B cell (primary cell): ENCODE results near the gene EHD2. TPM values are rescaled to one million over a fixed set of nuclear protein-coding genes. Genes with fewer than 3 reads are reported as not detected.

Source experiments
- ATAC-seq: fragments of 200-7000 bp; cut with Tn5 transposase; one replicate; pipeline ENCODE4 v1.10.0; 2021; ENCODE audit warnings: low read depth, mild to moderate bottlenecking, moderate number of reproducible peaks, moderate library complexity
- CTCF ChIA-PET: fragments of 350-600 bp; sonication (Branson Sonifier 250); formaldehyde crosslinking; loops from one replicate; lab custom pipeline; 2021; ENCODE audit warnings: antibody characterized with exemption, inconsistent platforms; lab: Charles Lee
- POLR2A ChIA-PET: fragments of 350-600 bp; sonication (Branson Sonifier 250); formaldehyde crosslinking; loops from one replicate; lab custom pipeline; 2021; ENCODE audit warnings: antibody characterized with exemption; lab: Charles Lee
- DNase-seq: peaks from one replicate; pipeline ENCODE4 v3.0.0; 2013
- H2AFZ ChIP-seq: 2 replicates; pipeline ENCODE4 v1.6.1; 2012; ENCODE audit warnings: mild to moderate bottlenecking, low read depth, low read length; ENCODE audit not compliant: insufficient read depth, poor library complexity, severe bottlenecking
- H3K27ac ChIP-seq, 2 donors: 1 replicate in 1 of 2; 2 replicates in 1 of 2; pipeline ENCODE4 v1.5.1; 2012 to 2013; ENCODE audit warnings: low read length in 2 of 2, mild to moderate bottlenecking in 2 of 2, moderate library complexity in 1 of 2
- H3K27me3 ChIP-seq, 4 experiments: fragments of 200-600 bp in 1 of 4; sonication (generic) in 1 of 4; replicated peaks in 1 of 4; 1 replicate in 2 of 4; 2 replicates in 2 of 4; pipeline versions ENCODE4 v1.6.1 to v1.7.0; 2013 to 2016; ENCODE audit warnings: low read length in 3 of 4, mild to moderate bottlenecking in 2 of 4, mixed read lengths in 1 of 4, moderate library complexity in 1 of 4; ENCODE audit not compliant: insufficient read depth in 4 of 4, control insufficient read depth in 3 of 4; ENCODE audit errors: control extremely low read depth in 1 of 4
- H3K36me3 ChIP-seq, 2 experiments: replicated peaks in 1 of 2; 1 replicate in 1 of 2; 2 replicates in 1 of 2; pipeline versions ENCODE4 v1.6.1 to v1.7.1; 2013; ENCODE audit warnings: low read length in 1 of 2; ENCODE audit not compliant: insufficient read depth in 2 of 2, control insufficient read depth in 1 of 2; ENCODE audit errors: control extremely low read depth in 1 of 2, extremely low read depth in 1 of 2
- H3K4me1 ChIP-seq, 2 donors: fragments of 200-600 bp in 1 of 2; sonication (generic) in 1 of 2; 1 replicate in 1 of 2; 2 replicates in 1 of 2; pipeline versions ENCODE4 v1.5.1 to v1.6.1; 2013 to 2017; ENCODE audit warnings: low read length in 2 of 2; ENCODE audit not compliant: control insufficient read depth in 2 of 2, insufficient read depth in 2 of 2
- H3K4me2 ChIP-seq: replicated peaks from 2 replicates; pipeline ENCODE3; 2012; ENCODE audit warnings: mild to moderate bottlenecking, low read depth, low read length; ENCODE audit not compliant: poor library complexity, severe bottlenecking
- H3K4me3 ChIP-seq, 5 experiments: fragments of 200-600 bp in 1 of 5; sonication (generic) in 1 of 5; 1 replicate in 3 of 5; 2 replicates in 2 of 5; pipeline versions ENCODE4 v1.5.1 to v1.7.0; 2011 to 2016; ENCODE audit warnings: low read length in 4 of 5, mild to moderate bottlenecking in 4 of 5, low read depth in 2 of 5, control low read depth in 1 of 5, moderate library complexity in 1 of 5; ENCODE audit not compliant: insufficient read depth in 1 of 5; ENCODE audit errors: control extremely low read depth in 1 of 5, extremely low read depth in 1 of 5
- H3K79me2 ChIP-seq: fragments of 200-600 bp; sonication (generic); one replicate; pipeline ENCODE4 v1.6.0; 2016; ENCODE audit warnings: low read length; ENCODE audit not compliant: control insufficient read depth, insufficient read depth
- H3K9ac ChIP-seq: fragments of 200-600 bp; sonication (generic); 2 replicates; pipeline ENCODE4 v1.6.1; 2017; ENCODE audit warnings: mild to moderate bottlenecking, low read length, moderate library complexity
- H3K9me3 ChIP-seq, 3 donors: one replicate each; pipeline versions ENCODE4 v1.6.1 to v1.7.1; 2013; ENCODE audit warnings: low read length in 2 of 3; ENCODE audit not compliant: control insufficient read depth in 2 of 3, insufficient read depth in 1 of 3; ENCODE audit errors: control extremely low read depth in 1 of 3
- H4K20me1 ChIP-seq: 2 replicates; pipeline ENCODE4 v1.6.0; 2012; ENCODE audit warnings: mild to moderate bottlenecking, low read length; ENCODE audit not compliant: insufficient read depth, control insufficient read depth, poor library complexity, severe bottlenecking
- H3K27ac Mint-ChIP-seq: one replicate; pipeline ENCODE4 v1.8.0; 2021; ENCODE audit warnings: mixed read lengths
- H3K27me3 Mint-ChIP-seq: one replicate; pipeline ENCODE4 v1.8.0; 2021; ENCODE audit warnings: mixed read lengths
- H3K4me1 Mint-ChIP-seq: one replicate; pipeline ENCODE4 v1.8.0; 2021; ENCODE audit warnings: mixed read lengths
- H3K4me3 Mint-ChIP-seq: one replicate; pipeline ENCODE4 v1.8.0; 2021; ENCODE audit warnings: mixed read lengths
- H3K9me3 Mint-ChIP-seq: one replicate; pipeline ENCODE4 v1.8.0; 2022; ENCODE audit warnings: mixed read lengths; ENCODE audit not compliant: insufficient read depth
- EZH2 ChIP-seq: IDR thresholded peaks from 2 replicates; pipeline ENCODE4 v1.6.1; 2012; ENCODE audit warnings: borderline replicate concordance, low read depth, mild to moderate bottlenecking, moderate library complexity, low read length; ENCODE audit not compliant: insufficient read depth, poor library complexity, severe bottlenecking
- WGBS: methylation state at CpG from one replicate; pipeline ENCODE4 v1.1.5; 2013; ENCODE audit warnings: missing lambda C conversion rate; ENCODE audit not compliant: insufficient coverage; 5-methylcytosine and 5-hydroxymethylcytosine counted together
- intact Hi-C: fragments of 100-400 bp; cut with micrococcal nuclease; formaldehyde crosslinking; loops from one replicate; pipeline ENCODE4 v1.10.0; 2022
- polyA plus RNA-seq: library from polyadenylated mRNA; depleted of rRNA; stranded (reverse); fragments of >200 nt; gene quantifications from 2 replicates; pipeline ENCODE4 v1.2.3, GENCODE V29; 2012
- total RNA-seq, 2 donors: library from RNA; stranded (reverse); fragments of 120-200 nt in 1 of 2; gene quantifications; 1 replicate in 1 of 2; 2 replicates in 1 of 2; pipeline versions ENCODE4 v1.2.3 to v1.2.4, GENCODE V29; 2013 to 2022
- TF ChIP-seq, protein P1 (sequence below): fragments of 200-600 bp; IDR thresholded peaks from one replicate; pipeline ENCODE4 v1.8.0; 2022; ENCODE audit warnings: antibody characterized with exemption, mild to moderate bottlenecking

EHD2 gene
- total and polyA plus RNA-seq, 2 donors (not counting 1 experiment from before 2014, with no cell fraction given): not detected

DNA sequence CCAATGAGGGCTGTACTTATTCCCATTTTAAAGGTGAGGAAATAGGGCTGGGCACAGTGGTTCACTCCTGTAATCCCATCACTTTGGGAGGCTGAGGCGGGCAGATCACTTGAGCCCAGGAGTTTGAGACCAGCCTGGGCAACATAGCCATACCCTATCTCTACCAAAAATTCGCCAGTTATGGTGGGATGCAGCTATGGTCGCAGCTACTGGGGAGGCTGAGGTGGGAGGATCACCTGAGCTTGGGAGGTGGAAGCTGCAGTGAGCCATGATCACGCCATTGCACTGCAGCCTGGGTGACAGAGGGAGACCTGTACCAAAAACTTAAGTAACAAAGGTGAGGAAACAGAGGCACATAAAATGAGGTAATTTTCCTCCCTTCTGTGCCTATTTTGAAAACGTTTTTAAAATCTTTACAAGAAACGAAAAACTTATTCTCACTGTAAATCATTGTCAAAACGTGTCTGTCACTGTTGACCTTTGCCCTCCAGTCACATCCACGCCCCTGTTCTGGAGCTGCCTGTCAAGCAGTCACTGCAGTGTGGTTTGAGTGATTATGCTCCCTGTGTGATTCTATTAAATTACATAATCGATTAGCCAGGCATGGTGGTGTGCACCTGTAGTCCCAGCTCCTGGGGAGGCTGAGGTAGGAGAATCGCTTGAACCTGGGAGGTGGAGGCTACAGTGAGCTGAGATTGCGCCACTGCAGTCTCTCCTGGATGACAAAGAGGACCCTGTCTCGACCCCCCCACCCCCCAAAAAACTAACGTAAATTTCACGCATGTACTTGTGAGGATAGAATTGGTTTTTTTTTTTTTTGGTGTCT, 44.6 kb downstream of the EHD2 start:
- no peak overlapping the region for H3K27ac Mint-ChIP-seq

GRCh38 chr19:47758443-47758804, 45.2 kb downstream of the EHD2 start:
- intact Hi-C loops: no loop called here
- ChIA-PET POLR2A (no interaction called here), CTCF (interaction anchor here (0.6 to 1.6 kb wide), 4 partner anchors 10 to 324 kb away, joined by 3 to 4 read pairs (median 3); no protein-coding TSS in a partner anchor)
- no peak overlapping the region for H3K27ac ChIP-seq
- no peak overlapping the region for H3K4me2 ChIP-seq
- H3K79me2 ChIP-seq: no peaks in the 10 kb centered on the region
- no peak overlapping the region for H3K9ac ChIP-seq
- peaks cover 0 to 9% (median 2%) of the 10 kb centered on the region in 3 donors for H3K9me3 ChIP-seq
- no peak overlapping the region for H2AFZ ChIP-seq
- H3K4me1 Mint-ChIP-seq: no peaks in the 10 kb centered on the region
- H3K4me3 Mint-ChIP-seq: no peak overlapping the region
- H3K27me3 ChIP-seq: no peaks in the 10 kb centered on the region
- peaks cover 0 to 48% of the 10 kb centered on the region in 2 experiments for H3K36me3 ChIP-seq
- 93% methylated on average over 4 of the region's 5 CpGs for WGBS
- no peaks in the 10 kb centered on the region for H3K4me1 ChIP-seq
- no peak overlapping the region for H3K4me3 ChIP-seq
- TF ChIP-seq, protein P1, sequence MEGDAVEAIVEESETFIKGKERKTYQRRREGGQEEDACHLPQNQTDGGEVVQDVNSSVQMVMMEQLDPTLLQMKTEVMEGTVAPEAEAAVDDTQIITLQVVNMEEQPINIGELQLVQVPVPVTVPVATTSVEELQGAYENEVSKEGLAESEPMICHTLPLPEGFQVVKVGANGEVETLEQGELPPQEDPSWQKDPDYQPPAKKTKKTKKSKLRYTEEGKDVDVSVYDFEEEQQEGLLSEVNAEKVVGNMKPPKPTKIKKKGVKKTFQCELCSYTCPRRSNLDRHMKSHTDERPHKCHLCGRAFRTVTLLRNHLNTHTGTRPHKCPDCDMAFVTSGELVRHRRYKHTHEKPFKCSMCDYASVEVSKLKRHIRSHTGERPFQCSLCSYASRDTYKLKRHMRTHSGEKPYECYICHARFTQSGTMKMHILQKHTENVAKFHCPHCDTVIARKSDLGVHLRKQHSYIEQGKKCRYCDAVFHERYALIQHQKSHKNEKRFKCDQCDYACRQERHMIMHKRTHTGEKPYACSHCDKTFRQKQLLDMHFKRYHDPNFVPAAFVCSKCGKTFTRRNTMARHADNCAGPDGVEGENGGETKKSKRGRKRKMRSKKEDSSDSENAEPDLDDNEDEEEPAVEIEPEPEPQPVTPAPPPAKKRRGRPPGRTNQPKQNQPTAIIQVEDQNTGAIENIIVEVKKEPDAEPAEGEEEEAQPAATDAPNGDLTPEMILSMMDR: no peak
- no peak for TF ChIP-seq EZH2
- DNase-seq (no peak), ATAC-seq (no peak)
- no peaks in the 10 kb centered on the region for H3K27me3 Mint-ChIP-seq
- no peak overlapping the region for H3K27ac Mint-ChIP-seq
- peaks cover 28% of the 10 kb centered on the region for H4K20me1 ChIP-seq
- H3K9me3 Mint-ChIP-seq: no peaks in the 10 kb centered on the region

More for the DNA sequence above, 44.6 kb downstream of the EHD2 start:
- TF ChIP-seq EZH2: no peak
- TF ChIP-seq, protein P1: no peak
- Histone ChIP-seq H3K36me3 (peaks cover 0 to 54% of the 10 kb centered on the region in 2 experiments), H3K4me2 (no peak overlapping the region), H3K27ac (no peak overlapping the region), H3K9me3 (peaks cover 0 to 9% (median 2%) of the 10 kb centered on the region in 3 donors), H2AFZ (no peak overlapping the region), H4K20me1 (peaks cover 34% of the 10 kb centered on the region), H3K9ac (no peak overlapping the region), H3K27me3 (no peaks in the 10 kb centered on the region), H3K4me1 (no peaks in the 10 kb centered on the region), H3K79me2 (no peaks in the 10 kb centered on the region), H3K4me3 (no peak overlapping the region)
- H3K9me3 Mint-ChIP-seq: no peaks in the 10 kb centered on the region
- WGBS: 97% methylated on average over 5 of the region's 14 CpGs
- no peak overlapping the region for H3K4me3 Mint-ChIP-seq
- ATAC-seq (no peak), DNase-seq (no peak)
- CTCF ChIA-PET: interaction anchor here (0.6 to 1.6 kb wide), 3 partner anchors 10 to 323 kb away, joined by 3 read pairs; no protein-coding TSS in a partner anchor
- intact Hi-C loops: no loop called here
- H3K27me3 Mint-ChIP-seq: no peaks in the 10 kb centered on the region
- POLR2A ChIA-PET: no interaction called here
- H3K4me1 Mint-ChIP-seq: no peaks in the 10 kb centered on the region
